ENCODE results near the gene GRK2.

Gene GRK2

GRCh38 chr11:67275606-67276409 lies 9.5 kb downstream of the GRK2 start:
- no peak for TF ChIP-seq CTCF (IDR thresholded peaks at IDR 0.05; ENCODE audit: low read depth, low read length, missing control alignments)
- H3K4me3 ChIP-seq (replicated peaks; ENCODE audit: low read depth, low read length) = no peak overlapping the region
- no peak for DNase-seq (ENCODE audit: extremely low read depth, low read depth)

GRCh38 chr11:67276781-67277230 lies 10.5 kb downstream of the GRK2 start:
- peak overlapping the region; percentile 39 for H3K4me3 ChIP-seq (replicated peaks; ENCODE audit: low read depth, low read length)
- TF ChIP-seq CTCF (IDR thresholded peaks at IDR 0.05; ENCODE audit: low read depth, low read length, missing control alignments) = peak; percentile 42
- no peak for DNase-seq (ENCODE audit: extremely low read depth, low read depth)

- DNase-seq (ENCODE audit: extremely low read depth, low read depth) = peak; percentile 52
- H3K4me3 ChIP-seq (replicated peaks; ENCODE audit: low read depth, low read length) = peak overlapping the region; percentile 39
- TF ChIP-seq CTCF (IDR thresholded peaks at IDR 0.05; ENCODE audit: low read depth, low read length, missing control alignments) = no peak
These were observed 11.1 kb downstream of the GRK2 start for GRCh38 chr11:67277231-67277961.

GRCh38 chr11:67278135-67278938 lies 12.1 kb downstream of the GRK2 start:
- TF ChIP-seq CTCF (IDR thresholded peaks at IDR 0.05; ENCODE audit: low read depth, low read length, missing control alignments) = no peak
- no peak overlapping the region for H3K4me3 ChIP-seq (replicated peaks; ENCODE audit: low read depth, low read length)

GRCh38 chr11:67278939-67279588 lies 12.8 kb downstream of the GRK2 start:
- H3K4me3 ChIP-seq (replicated peaks; ENCODE audit: low read depth, low read length) = no peak overlapping the region
- DNase-seq (ENCODE audit: extremely low read depth, low read depth) = no peak
- TF ChIP-seq CTCF (IDR thresholded peaks at IDR 0.05; ENCODE audit: low read depth, low read length, missing control alignments) = no peak

More at GRCh38 chr11:67278135-67278938, 12.1 kb downstream of the GRK2 start:
- no peak for DNase-seq (ENCODE audit: extremely low read depth, low read depth)

All from HFF-Myc (cell line).